Activated CD8-positive, alpha-beta T cell treated with anti-CD3 and anti-CD28 coated beads for 36 hours (primary cell): ENCODE results near the gene DHFR. TPM values are rescaled to one million over a fixed set of nuclear protein-coding genes. Genes with fewer than 3 reads are reported as not detected.
A peak's percentile ranks its signal among the peaks of the same experiment; 100 is the strongest.

Experiments used
- ATAC-seq: fragments of 200-7000 bp; cut with Tn5 transposase; one replicate; pipeline ENCODE4 v1.10.0; 2021; ENCODE audit warnings: mild to moderate bottlenecking, moderate library complexity
- CTCF ChIA-PET: fragments of 350-600 bp; sonication (Branson Sonifier 250); formaldehyde crosslinking; loops from one replicate; lab custom pipeline; 2021; ENCODE audit warnings: antibody characterized with exemption; lab: Charles Lee
- POLR2A ChIA-PET: fragments of 350-600 bp; sonication (Branson Sonifier 250); formaldehyde crosslinking; loops from one replicate; lab custom pipeline; 2021; ENCODE audit warnings: antibody characterized with exemption; lab: Charles Lee
- DNase-seq: peaks from one replicate; pipeline ENCODE4 v3.0.0-alpha.2; 2020
- H3K27ac Mint-ChIP-seq: one replicate; pipeline ENCODE4 v1.8.0; 2021; ENCODE audit warnings: mild to moderate bottlenecking, mixed read lengths
- H3K27me3 Mint-ChIP-seq: one replicate; pipeline ENCODE4 v1.8.0; 2021; ENCODE audit warnings: mixed read lengths
- H3K36me3 Mint-ChIP-seq: one replicate; pipeline ENCODE4 v1.8.0; 2021; ENCODE audit warnings: low read depth, mixed read lengths
- H3K4me1 Mint-ChIP-seq: one replicate; pipeline ENCODE4 v1.8.0; 2021; ENCODE audit warnings: low read depth, mixed read lengths
- H3K4me3 Mint-ChIP-seq: one replicate; pipeline ENCODE4 v1.8.0; 2021; ENCODE audit warnings: mild to moderate bottlenecking, moderate library complexity, mixed read lengths
- H3K9me3 Mint-ChIP-seq: one replicate; pipeline ENCODE4 v1.8.0; 2021; ENCODE audit warnings: mixed read lengths
- intact Hi-C: fragments of 100-400 bp; cut with micrococcal nuclease; formaldehyde crosslinking; loops from one replicate; pipeline ENCODE4 v1.10.0; 2022
- total RNA-seq, 2 experiments: library from RNA; stranded (reverse); gene quantifications; one replicate each; pipeline ENCODE4 v1.2.3, GENCODE V29; 2021
- TF ChIP-seq, protein P1 (sequence below): fragments of 200-600 bp; IDR thresholded peaks from one replicate; pipeline ENCODE4 v1.8.0; 2022; ENCODE audit warnings: antibody characterized with exemption, mild to moderate bottlenecking

Gene DHFR
- total RNA-seq, 2 experiments from 2014 or later: 107 to 109 TPM

GRCh38 chr5:80672140-80672736, 17.5 kb upstream of the DHFR start:
- peak; percentile 85 for ATAC-seq
- H3K9me3 Mint-ChIP-seq: no peaks in the 10 kb centered on the region
- intact Hi-C loops: loop anchor here (10.0 kb wide), 1 partner anchor 187 kb away; the partner anchor contains the start of gene FAM151B
- ChIA-PET CTCF (interaction anchor here (0.5 to 1.4 kb wide), 20 partner anchors 9 to 580 kb away, joined by 3 to 8 read pairs (median 4); partner anchors contain the start of gene FAM151B), POLR2A (interaction anchor here (0.9 kb wide), 1 partner anchor 9 kb away, joined by 3 read pairs; no protein-coding TSS in a partner anchor)
- TF ChIP-seq, protein P1, sequence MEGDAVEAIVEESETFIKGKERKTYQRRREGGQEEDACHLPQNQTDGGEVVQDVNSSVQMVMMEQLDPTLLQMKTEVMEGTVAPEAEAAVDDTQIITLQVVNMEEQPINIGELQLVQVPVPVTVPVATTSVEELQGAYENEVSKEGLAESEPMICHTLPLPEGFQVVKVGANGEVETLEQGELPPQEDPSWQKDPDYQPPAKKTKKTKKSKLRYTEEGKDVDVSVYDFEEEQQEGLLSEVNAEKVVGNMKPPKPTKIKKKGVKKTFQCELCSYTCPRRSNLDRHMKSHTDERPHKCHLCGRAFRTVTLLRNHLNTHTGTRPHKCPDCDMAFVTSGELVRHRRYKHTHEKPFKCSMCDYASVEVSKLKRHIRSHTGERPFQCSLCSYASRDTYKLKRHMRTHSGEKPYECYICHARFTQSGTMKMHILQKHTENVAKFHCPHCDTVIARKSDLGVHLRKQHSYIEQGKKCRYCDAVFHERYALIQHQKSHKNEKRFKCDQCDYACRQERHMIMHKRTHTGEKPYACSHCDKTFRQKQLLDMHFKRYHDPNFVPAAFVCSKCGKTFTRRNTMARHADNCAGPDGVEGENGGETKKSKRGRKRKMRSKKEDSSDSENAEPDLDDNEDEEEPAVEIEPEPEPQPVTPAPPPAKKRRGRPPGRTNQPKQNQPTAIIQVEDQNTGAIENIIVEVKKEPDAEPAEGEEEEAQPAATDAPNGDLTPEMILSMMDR: peak; percentile 77
- DNase-seq: peak; percentile 81
- H3K27me3 Mint-ChIP-seq: no peaks in the 10 kb centered on the region
- no peak overlapping the region for H3K27ac Mint-ChIP-seq
- H3K4me1 Mint-ChIP-seq: peaks cover 8% of the 10 kb centered on the region
- H3K4me3 Mint-ChIP-seq: no peak overlapping the region
- H3K36me3 Mint-ChIP-seq: peaks cover 38% of the 10 kb centered on the region

- Mint-ChIP-seq H3K36me3 (peaks cover 39% of the 10 kb centered on the region), H3K4me3 (no peak overlapping the region)
Measured at GRCh38 chr5:80668016-80668969, 13.5 kb upstream of the DHFR start.

DNA sequence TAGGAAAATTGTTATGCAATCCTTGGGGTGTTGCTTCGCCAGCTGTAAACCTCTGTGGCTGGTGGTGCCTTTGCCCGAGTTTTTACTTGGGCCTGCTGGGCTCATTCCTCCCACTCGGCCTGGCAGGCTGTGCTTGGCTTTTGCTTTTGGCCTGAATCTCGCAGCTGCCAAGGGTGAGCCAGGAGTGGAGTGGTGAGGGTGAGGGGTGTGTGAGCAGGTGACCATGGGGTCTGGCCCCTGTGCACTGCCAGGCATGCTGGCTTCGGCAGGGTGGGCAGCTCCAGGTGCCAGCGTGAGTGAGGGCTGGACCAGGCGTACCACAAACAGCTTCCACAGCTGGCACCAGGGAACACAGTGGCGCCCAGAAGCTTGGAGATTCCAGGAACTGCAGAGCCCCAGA, 12.6 kb upstream of the DHFR start:
- ATAC-seq: no peak
- DNase-seq: no peak
- TF ChIP-seq, protein P1: no peak
- Mint-ChIP-seq H3K4me3 (no peak overlapping the region), H3K36me3 (peaks cover 41% of the 10 kb centered on the region), H3K27ac (no peak overlapping the region), H3K9me3 (no peaks in the 10 kb centered on the region), H3K4me1 (peaks cover 11% of the 10 kb centered on the region), H3K27me3 (no peaks in the 10 kb centered on the region)
- intact Hi-C loops: no loop called here
- CTCF ChIA-PET: interaction anchor here (1.6 to 1.9 kb wide), 2 partner anchors 11 to 528 kb away, joined by 4 to 7 read pairs; no protein-coding TSS in a partner anchor
- POLR2A ChIA-PET: interaction anchor here (3.8 kb wide), 1 partner anchor 12 kb away, joined by 21 read pairs; the partner anchor contains the start of genes DHFR and MSH3

More at GRCh38 chr5:80668016-80668969, 13.5 kb upstream of the DHFR start:
- Mint-ChIP-seq H3K4me1 (peaks cover 11% of the 10 kb centered on the region), H3K27ac (no peak overlapping the region), H3K27me3 (no peaks in the 10 kb centered on the region), H3K9me3 (no peaks in the 10 kb centered on the region)
- POLR2A ChIA-PET: interaction anchor here (1.5 to 3.8 kb wide), 2 partner anchors 13 to 14 kb away, joined by 5 to 21 read pairs; partner anchors contain the start of genes DHFR and MSH3
- DNase-seq (no peak), ATAC-seq (peak; percentile 57)
- intact Hi-C loops: no loop called here
- CTCF ChIA-PET: interaction anchor here (0.8 to 1.9 kb wide), 4 partner anchors 12 to 527 kb away, joined by 3 to 7 read pairs (median 4); no protein-coding TSS in a partner anchor
- TF ChIP-seq, protein P1: no peak

- TF ChIP-seq, protein P1: no peak
- intact Hi-C loops: no loop called here
- no peak overlapping the region for H3K27ac Mint-ChIP-seq
- H3K4me1 Mint-ChIP-seq: peaks cover 20% of the 10 kb centered on the region
- no peaks in the 10 kb centered on the region for H3K27me3 Mint-ChIP-seq
- ATAC-seq (no peak), DNase-seq (no peak)
- ChIA-PET CTCF (interaction anchor here (1.4 kb wide), 2 partner anchors 9 to 23 kb away, joined by 3 to 4 read pairs; no protein-coding TSS in a partner anchor), POLR2A (interaction anchor here (1.2 to 3.8 kb wide), 3 partner anchors 10 to 13 kb away, joined by 3 to 21 read pairs (median 3); partner anchors contain the start of genes DHFR and MSH3)
- H3K9me3 Mint-ChIP-seq: no peaks in the 10 kb centered on the region
- no peak overlapping the region for H3K4me3 Mint-ChIP-seq
- peaks cover 49% of the 10 kb centered on the region for H3K36me3 Mint-ChIP-seq
Measured at GRCh38 chr5:80665057-80665456, 10.3 kb upstream of the DHFR start.
